Prostate gland (tissue), 2 donors: ENCODE data around the gene SLA2.

Experiments
- CTCF ChIP-seq, 4 experiments: fragments of 200-600 bp in 2 of 4; fragments of 450-650 bp in 2 of 4; sonication (generic) in 2 of 4; IDR thresholded peaks; 1 replicate in 3 of 4; 2 replicates in 1 of 4; pipeline ENCODE4 v1.5.1; 2016 to 2019; ENCODE audit warnings: antibody characterized with exemption in 4 of 4, mild to moderate bottlenecking in 2 of 4, moderate library complexity in 2 of 4
- POLR2A ChIP-seq: fragments of 450-650 bp; IDR thresholded peaks from one replicate; pipeline ENCODE4 v1.6.1; 2016; ENCODE audit warnings: antibody characterized with exemption, mild to moderate bottlenecking

GRCh38 chr20:36653456-36653855 lies 7.5 kb upstream of the SLA2 start:
- TF ChIP-seq POLR2A (no peak), CTCF (IDR thresholded peaks at IDR 0.05) (no peak)
